Motor neuron (in vitro differentiated cells): ENCODE measurements around the gene LARP4. TPM values are rescaled to one million over a fixed set of nuclear protein-coding genes. Genes with fewer than 3 reads are reported as not detected.
"Not testable (repeated sequence)": the region's sequence is repeated elsewhere in the genome, so short reads cannot be mapped to it uniquely, and the experiment has no call there.

Experiments used
- ATAC-seq, 8 experiments: fragments of 200-7000 bp; cut with Tn5 transposase; replicated peaks in 6 of 8; 2 replicates each; pipeline ENCODE4 v1.8.0; 2021; ENCODE audit warnings: mild to moderate bottlenecking in 8 of 8, moderate library complexity in 8 of 8
- H3K27ac ChIP-seq, 2 donors: fragments of 250-450 bp; sonication (Bioruptor Pico); 2 replicates each; pipeline ENCODE4 v1.9.0; 2021; ENCODE audit warnings: antibody characterized with exemption in 2 of 2, mild to moderate bottlenecking in 2 of 2, moderate library complexity in 1 of 2
- H3K4me1 ChIP-seq, 2 donors: fragments of 250-450 bp; sonication (Bioruptor Pico); replicated peaks in 1 of 2; 2 replicates each; pipeline ENCODE4 v1.6.1; 2021; ENCODE audit warnings: antibody characterized with exemption in 2 of 2, mild to moderate bottlenecking in 2 of 2, moderate library complexity in 1 of 2
- H3K4me3 ChIP-seq, 5 donors: fragments of 250-450 bp; sonication (Bioruptor Pico); 2 replicates each; pipeline ENCODE4 v1.9.0; 2021; ENCODE audit warnings: antibody characterized with exemption in 5 of 5, mild to moderate bottlenecking in 5 of 5, moderate library complexity in 4 of 5
- WGBS, 10 experiments: fragments of 450-650 bp; shearing (Covaris generic); methylation state at CpG; one replicate each; pipeline ENCODE4 v1.0.0; 2022; 5-methylcytosine and 5-hydroxymethylcytosine counted together
- in situ Hi-C, 9 experiments: fragments of 400-800 bp; cut with MboI; loops; one replicate each; pipeline ENCODE4 v1.15.0; 2021; ENCODE audit warnings: low sequenced_read_pairs in 9 of 9, low pct_unique_long_range_greater_than_20kb in 2 of 9; ENCODE audit not compliant: unreplicated experiment in 9 of 9
- total RNA-seq, 8 experiments: library from RNA; unstranded; fragments of 300-600 nt; gene quantifications; 2 replicates each; pipeline versions ENCODE4 v1.2.3 to v1.2.4, GENCODE V29; 2022

Gene LARP4
- total RNA-seq, 8 experiments from 2014 or later, result 17.4 to 73.1 (median 29.8) TPM

- H3K4me1 ChIP-seq, result peaks cover 33 to 36% of the 10 kb centered on the region in 2 donors
- peak in 5 of 8 experiments; percentile 16 to 69 (median 52) for ATAC-seq
- 29 to 100% (median 59%) methylated on average over 1 to 2 of the region's 2 CpGs; no CpG with 5 or more reads in 2 of the 10 experiments for WGBS, 10 experiments
- H3K27ac ChIP-seq, result peak overlapping the region in 1 of 2 donors; percentile 26
- H3K4me3 ChIP-seq, result peak overlapping the region in 3 of 5 donors; percentile 13 to 99 (median 98)
- in situ Hi-C loops, result loop anchor here in 7 of 9 experiments (10.0 to 25.0 kb wide), 2 partner anchors 127 to 129 kb away; no protein-coding TSS in a partner anchor
These were observed 107.2 kb downstream of the LARP4 start for GRCh38 chr12:50507930-50508329.

- ATAC-seq, result peak in 4 of 8 experiments; percentile 2 to 50 (median 30)
- in situ Hi-C loops, result loop anchor here in 7 of 9 experiments (10.0 to 25.0 kb wide), 2 partner anchors 126 to 129 kb away; no protein-coding TSS in a partner anchor
- H3K4me3 ChIP-seq, result peak overlapping the region in 2 of 5 donors; percentile 98 to 99
- 40 to 80% (median 71%) methylated on average over 1 to 5 of the region's 6 CpGs for WGBS, 10 experiments
- peaks cover 33 to 36% of the 10 kb centered on the region in 2 donors for H3K4me1 ChIP-seq
- peak overlapping the region in 1 of 2 donors; percentile 55 for H3K27ac ChIP-seq
These were observed 107.7 kb downstream of the LARP4 start for GRCh38 chr12:50508414-50508813.

- Histone ChIP-seq H3K27ac (peak overlapping the region in 1 of 2 donors; percentile 55), H3K4me1 (peaks cover 33 to 36% of the 10 kb centered on the region in 2 donors), H3K4me3 (no peak overlapping the region)
- WGBS, 10 experiments, result 68 to 100% (median 90%) methylated on average over 1 to 7 of the region's 7 CpGs; no CpG with 5 or more reads in 1 of the 10 experiments
- in situ Hi-C loops, result loop anchor here in 7 of 9 experiments (10.0 to 25.0 kb wide), 2 partner anchors 126 to 128 kb away; no protein-coding TSS in a partner anchor
- ATAC-seq, result no peak
These were observed 108.4 kb downstream of the LARP4 start for GRCh38 chr12:50508970-50509663.

- no peak overlapping the region for H3K4me3 ChIP-seq
- WGBS, 10 experiments, result 89 to 100% (median 98%) methylated on average over 1 to 4 of the region's 4 CpGs; no CpG with 5 or more reads in 2 of the 10 experiments
- ATAC-seq, result no peak
- in situ Hi-C loops, result loop anchor here in 5 of 9 experiments (25.0 kb wide), 1 partner anchor 123 kb away; no protein-coding TSS in a partner anchor
- H3K27ac ChIP-seq, result no peak overlapping the region
- peaks cover 2 to 14% of the 10 kb centered on the region in 2 donors for H3K4me1 ChIP-seq
These were observed 114.0 kb downstream of the LARP4 start for GRCh38 chr12:50514526-50515276.

- no peak overlapping the region for H3K27ac ChIP-seq
These were observed 114.9 kb downstream of the LARP4 start for GRCh38 chr12:50515587-50515986.

GRCh38 chr12:50517421-50518048, 116.8 kb downstream of the LARP4 start:
- Histone ChIP-seq H3K27ac (no peak overlapping the region), H3K4me1 (peaks cover 0 to 4% of the 10 kb centered on the region in 2 donors), H3K4me3 (no peak overlapping the region)
- WGBS, 10 experiments, result 24 to 87% (median 64%) methylated on average over 1 to 3 of the region's 3 CpGs; no CpG with 5 or more reads in 1 of the 10 experiments
- peak in 5 of 8 experiments; percentile 47 to 90 (median 57) for ATAC-seq
- in situ Hi-C loops, result loop anchor here in 5 of 9 experiments (25.0 kb wide), 1 partner anchor 120 kb away; no protein-coding TSS in a partner anchor

More at GRCh38 chr12:50515587-50515986, 114.9 kb downstream of the LARP4 start:
- no peak for ATAC-seq
- Histone ChIP-seq H3K4me3 (no peak overlapping the region), H3K4me1 (peaks cover 0 to 7% of the 10 kb centered on the region in 2 donors)
- in situ Hi-C loops, result loop anchor here in 5 of 9 experiments (25.0 kb wide), 1 partner anchor 122 kb away; no protein-coding TSS in a partner anchor
- WGBS, 10 experiments, result 60 to 100% (median 100%) methylated on average over 1 to 2 of the region's 2 CpGs; no CpG with 5 or more reads in 4 of the 10 experiments

- Histone ChIP-seq H3K27ac (no peak overlapping the region), H3K4me1 (peaks cover 0 to 4% of the 10 kb centered on the region in 2 donors), H3K4me3 (no peak overlapping the region)
- ATAC-seq, result no peak
- WGBS, 10 experiments, result 68 to 100% (median 90%) methylated on average over 1 to 6 of the region's 11 CpGs; no CpG with 5 or more reads in 1 of the 10 experiments
- in situ Hi-C loops, result loop anchor here in 5 of 9 experiments (25.0 kb wide), 1 partner anchor 119 kb away; no protein-coding TSS in a partner anchor
These were observed 117.4 kb downstream of the LARP4 start for GRCh38 chr12:50518090-50518489.

- WGBS, 10 experiments, result 36 to 100% (median 100%) methylated on average over 1 of the region's 1 CpG; no CpG with 5 or more reads in 2 of the 10 experiments
These were observed 118.7 kb downstream of the LARP4 start for GRCh38 chr12:50519353-50519752.

GRCh38 chr12:50520416-50521207, 119.9 kb downstream of the LARP4 start:
- Histone ChIP-seq H3K4me1 (peaks cover 0 to 4% of the 10 kb centered on the region in 2 donors), H3K27ac (no peak overlapping the region), H3K4me3 (no peak overlapping the region)
- in situ Hi-C loops, result loop anchor here in 5 of 9 experiments (25.0 kb wide), 1 partner anchor 117 kb away; no protein-coding TSS in a partner anchor
- WGBS, 10 experiments, result 60 to 98% (median 88%) methylated on average over 3 to 8 of the region's 8 CpGs
- ATAC-seq, result peak in 3 of 8 experiments; percentile 24 to 45 (median 44)

More at GRCh38 chr12:50519353-50519752, 118.7 kb downstream of the LARP4 start:
- H3K4me3 ChIP-seq, result no peak overlapping the region
- peaks cover 0 to 4% of the 10 kb centered on the region in 2 donors for H3K4me1 ChIP-seq
- in situ Hi-C loops, result loop anchor here in 5 of 9 experiments (25.0 kb wide), 1 partner anchor 118 kb away; no protein-coding TSS in a partner anchor
- no peak overlapping the region for H3K27ac ChIP-seq
- no peak for ATAC-seq

- not testable (repeated sequence) for H3K4me1 ChIP-seq, H3K4me3 ChIP-seq, ATAC-seq, H3K27ac ChIP-seq
- in situ Hi-C loops, result loop anchor here in 5 of 9 experiments (25.0 kb wide), 1 partner anchor 116 kb away; no protein-coding TSS in a partner anchor
- 95 to 100% (median 100%) methylated on average over 1 to 4 of the region's 4 CpGs; no CpG with 5 or more reads in 1 of the 10 experiments for WGBS, 10 experiments
These were observed 121.1 kb downstream of the LARP4 start for GRCh38 chr12:50521781-50522180.

- Histone ChIP-seq H3K4me1 (peaks cover 0 to 3% of the 10 kb centered on the region in 2 donors), H3K27ac (no peak overlapping the region), H3K4me3 (no peak overlapping the region)
- WGBS, 10 experiments, result 71 to 100% (median 100%) methylated on average over 1 of the region's 1 CpG; no CpG with 5 or more reads in 3 of the 10 experiments
- in situ Hi-C loops, result loop anchor here in 5 of 9 experiments (25.0 kb wide), 1 partner anchor 114 kb away; no protein-coding TSS in a partner anchor
- ATAC-seq, result no peak
These were observed 123.1 kb downstream of the LARP4 start for GRCh38 chr12:50523772-50524171.
